Fibroblast of skin of left biceps (primary cell): ENCODE data around the gene PPP2R3C.
"Not testable (repeated sequence)": the region's sequence is repeated elsewhere in the genome, so short reads cannot be mapped to it uniquely, and the experiment has no call there.

Experiments used
- DNase-seq, 2 experiments: peaks; one replicate each; pipeline ENCODE4 v3.0.0-alpha.2; 2013; ENCODE audit warnings: low read depth in 2 of 2

PPP2R3C gene

DNA sequence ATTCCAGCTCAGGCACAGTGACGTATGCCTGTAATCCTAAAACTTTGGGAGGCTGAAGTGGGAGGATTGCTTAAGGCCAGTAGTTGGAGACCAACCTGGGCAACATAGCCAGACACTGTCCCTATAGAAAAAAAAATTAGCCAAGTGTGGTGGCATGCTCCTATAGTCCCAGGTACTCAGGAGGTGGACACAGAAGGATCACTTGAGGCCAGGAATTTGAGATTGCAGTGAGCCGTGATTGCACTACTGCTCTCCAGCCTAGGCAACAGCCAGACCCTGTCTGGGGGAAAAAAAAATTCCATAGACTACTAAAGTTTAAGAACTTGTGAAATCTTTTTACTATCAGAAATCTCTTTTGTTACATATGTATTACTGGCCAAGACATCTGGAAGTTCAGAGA, 69.2 kb downstream of the PPP2R3C start:
- DNase-seq: no peak

DNA sequence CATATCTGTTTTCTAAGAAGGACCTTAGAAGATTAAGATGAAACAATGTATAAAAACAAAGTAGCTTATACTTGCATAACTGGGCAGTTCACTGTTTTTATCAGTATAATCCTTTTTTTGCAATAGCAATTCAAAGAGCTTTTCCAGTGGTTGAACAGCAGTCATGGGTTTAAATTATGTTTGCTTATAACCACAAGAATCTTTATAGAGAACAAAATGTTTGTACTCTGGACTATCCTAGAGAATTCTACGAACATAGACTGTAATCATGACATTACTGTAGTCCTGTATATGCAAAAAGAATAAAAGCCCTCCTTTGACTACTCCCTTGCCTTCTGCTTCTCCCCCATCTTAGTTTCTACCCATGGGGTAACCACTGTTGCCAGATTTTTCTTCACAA, 70.0 kb downstream of the PPP2R3C start:
- DNase-seq: no peak

DNA sequence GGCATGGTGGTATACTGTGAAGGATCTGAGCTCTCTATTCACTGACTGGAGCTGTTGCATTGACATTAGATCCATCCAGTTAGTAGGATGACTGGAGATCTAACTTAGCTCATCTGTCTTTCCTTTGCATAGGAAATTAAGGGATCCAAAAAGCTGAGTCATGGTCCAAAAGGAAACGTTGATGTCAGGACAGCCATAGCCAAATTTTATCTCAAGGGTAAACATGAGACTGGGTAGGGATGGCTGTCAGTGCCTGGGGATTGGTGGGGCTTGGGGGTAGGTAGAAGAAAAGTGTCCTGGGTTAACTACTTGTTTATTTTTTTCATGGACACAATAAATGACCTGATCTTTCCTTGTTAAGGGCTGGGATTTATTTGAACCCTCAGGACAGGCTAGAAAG, 71.1 kb downstream of the PPP2R3C start:
- DNase-seq: peak in 1 of 2 experiments; percentile 21

DNA sequence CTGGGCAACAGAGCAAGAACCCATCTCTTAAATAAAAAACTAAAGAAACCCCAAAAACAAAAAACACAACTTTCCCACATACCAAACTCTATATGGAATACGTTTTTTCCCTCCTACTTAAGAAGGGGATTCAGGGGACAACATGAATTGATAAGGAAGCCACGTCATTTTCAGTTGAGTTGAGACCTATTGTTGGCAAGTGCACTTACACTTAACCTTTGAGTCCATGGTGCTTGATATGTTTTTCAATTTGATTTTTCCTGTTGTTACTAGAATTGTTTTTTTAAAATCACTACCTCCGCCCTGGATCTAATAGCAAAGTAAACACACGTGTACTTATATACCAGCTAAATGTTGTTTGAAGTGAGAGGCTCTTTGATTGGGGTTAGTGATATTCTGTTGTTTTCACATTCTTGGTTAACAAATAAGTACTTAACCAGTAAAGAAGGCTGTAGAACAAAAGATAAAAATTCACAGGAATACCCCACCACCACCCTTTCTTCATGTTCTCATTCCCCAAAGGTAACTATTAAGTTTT, 73.7 kb downstream of the PPP2R3C start:
- DNase-seq: no peak

DNA sequence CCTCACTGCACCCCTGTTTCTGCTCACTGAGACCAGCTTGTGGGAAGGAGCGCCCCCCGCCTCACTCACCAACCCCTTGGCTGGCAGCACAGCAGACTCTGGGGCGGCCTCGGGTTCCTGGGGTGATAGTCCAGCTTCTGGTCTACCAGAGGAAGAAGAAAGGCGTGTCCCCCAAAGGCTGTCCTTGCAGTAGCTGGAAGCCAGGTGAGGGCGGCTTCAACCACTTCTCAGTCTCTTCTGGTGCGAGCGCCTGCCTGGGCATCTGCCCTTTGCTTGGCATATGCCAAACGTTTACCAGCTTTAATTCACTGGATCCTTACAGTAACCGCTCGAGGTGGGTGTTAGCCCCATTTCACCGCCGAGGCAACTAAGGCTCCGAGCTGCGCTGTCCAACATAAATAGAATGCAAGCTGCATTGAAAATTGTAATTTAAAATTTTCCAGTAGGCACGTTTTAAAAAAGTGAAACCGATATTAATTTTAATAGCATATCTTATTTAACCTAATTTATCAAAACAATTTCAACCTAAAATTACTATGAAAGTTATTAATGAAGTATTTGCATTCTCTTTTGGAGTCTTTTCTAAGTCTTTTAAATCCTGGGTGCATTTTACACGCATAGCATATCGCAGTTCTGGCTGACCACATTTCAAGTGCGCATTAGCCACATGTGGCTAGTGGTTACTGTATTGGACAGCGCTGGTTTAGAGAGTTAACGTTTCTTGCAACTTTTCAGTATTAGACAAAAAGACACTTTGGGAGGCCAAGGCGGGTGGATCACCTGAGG, 74.8 kb downstream of the PPP2R3C start:
- DNase-seq: no peak

DNA sequence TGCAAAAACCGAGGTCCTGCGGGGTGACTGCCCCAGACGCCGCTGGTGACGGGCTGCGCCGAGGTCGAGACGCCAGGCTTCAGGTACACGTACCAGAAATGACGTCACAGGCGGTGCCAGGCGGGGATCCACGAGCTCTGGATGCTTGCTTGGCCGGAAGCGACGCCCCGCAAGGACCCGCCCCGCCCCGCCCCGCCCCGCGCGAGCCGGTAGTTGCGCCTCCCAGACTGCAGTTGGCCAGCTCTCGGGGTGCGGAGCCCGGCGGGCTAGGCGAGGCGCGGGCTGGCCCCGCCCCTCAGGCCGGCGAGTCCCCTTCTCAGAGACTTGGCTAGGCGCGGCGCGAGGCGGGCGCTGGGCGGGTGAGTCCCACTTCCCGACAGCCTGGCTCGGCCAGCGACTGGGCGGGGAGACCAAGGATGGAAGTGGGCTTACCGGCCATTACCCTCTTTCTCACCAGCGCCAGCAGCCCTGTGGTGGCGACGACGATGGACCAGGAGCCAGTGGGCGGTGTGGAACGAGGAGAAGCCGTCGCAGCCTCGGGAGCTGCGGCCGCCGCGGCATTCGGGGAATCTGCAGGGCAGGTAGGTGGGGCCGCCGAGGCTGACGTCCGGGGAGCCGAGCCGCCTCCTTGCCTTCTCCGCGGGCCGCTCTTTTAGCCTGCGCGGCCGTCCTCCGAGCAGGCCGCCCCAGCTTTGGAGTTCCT, 75.6 kb downstream of the PPP2R3C start, which contains the start of gene FAM177A1:
Gene FAM177A1 (plus strand): TSS at position 225 of the 703 bp plus-strand sequence. CDS start 192 bp downstream, at position 417.
- peak; percentile 84 to 90 for DNase-seq

DNA sequence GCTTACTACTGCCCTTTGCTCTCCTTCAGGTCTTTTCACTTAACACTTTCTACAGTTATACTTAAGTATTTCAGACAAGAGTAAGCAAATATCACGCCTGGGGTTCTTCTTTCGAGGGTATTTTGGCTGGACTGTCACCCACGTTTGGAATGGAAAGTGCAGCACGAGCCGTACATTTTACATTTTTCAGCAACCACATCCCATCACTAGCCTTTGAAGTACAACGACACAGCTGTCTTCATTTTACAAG, 76.1 kb downstream of the PPP2R3C start:
- peak in 1 of 2 experiments; percentile 6 for DNase-seq

DNA sequence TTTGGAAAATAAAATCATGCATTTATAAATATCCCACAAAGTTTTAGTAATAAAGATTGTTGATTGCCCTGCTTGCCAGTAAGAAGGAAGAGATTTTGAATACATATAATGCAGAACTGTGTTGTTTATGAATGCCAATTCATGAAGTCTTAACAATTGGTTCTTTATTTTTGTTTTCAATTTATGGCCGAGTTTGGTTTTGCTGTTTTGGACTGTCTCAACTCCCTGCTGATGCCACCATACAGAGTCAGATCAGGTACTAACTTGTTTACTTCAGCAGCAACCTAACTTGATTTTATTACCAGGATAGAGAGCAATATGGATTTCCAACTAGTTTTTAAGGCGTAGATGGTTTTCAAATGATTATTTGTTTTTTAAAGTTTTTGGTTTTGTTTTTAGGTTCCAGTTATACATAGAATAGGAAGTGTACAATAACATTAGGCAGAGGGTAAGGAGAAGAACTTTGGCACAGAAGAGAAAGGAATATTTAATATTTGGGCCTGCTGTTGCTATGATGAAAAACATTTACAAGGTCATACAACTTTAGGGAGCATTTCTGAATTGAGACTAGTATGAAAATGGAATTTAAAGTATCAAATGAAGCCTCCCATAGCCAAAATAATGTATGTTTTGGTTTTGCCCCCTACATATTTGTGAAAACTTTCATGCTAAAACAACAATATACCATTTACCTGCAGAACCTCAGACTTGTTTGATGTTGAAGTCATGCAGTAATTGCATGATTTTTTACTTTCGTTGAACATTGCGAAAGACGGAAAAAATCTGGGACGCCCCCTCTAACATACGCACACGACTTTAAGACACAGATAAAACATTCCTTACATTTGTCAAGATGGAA, 76.6 kb downstream of the PPP2R3C start:
- DNase-seq: no peak

DNA sequence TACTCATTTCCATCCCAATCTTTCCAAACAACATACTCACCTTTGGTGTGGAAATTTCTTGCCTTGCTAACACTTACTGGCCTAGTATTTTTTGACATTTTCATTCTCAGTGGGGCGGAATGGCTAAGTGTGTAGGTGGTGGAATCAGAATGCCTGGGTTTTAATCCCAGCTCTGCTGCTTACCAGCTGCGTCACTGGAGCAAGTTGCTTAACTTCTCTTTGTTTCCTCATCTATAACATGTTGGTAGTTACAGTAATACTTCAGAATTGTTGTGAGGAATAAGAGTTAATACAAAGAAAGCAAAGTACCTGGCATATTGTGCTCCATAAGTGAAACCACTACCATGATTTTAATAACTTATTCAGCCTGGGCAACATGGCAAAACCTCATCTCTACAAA, 78.7 kb downstream of the PPP2R3C start:
- DNase-seq: no peak

DNA sequence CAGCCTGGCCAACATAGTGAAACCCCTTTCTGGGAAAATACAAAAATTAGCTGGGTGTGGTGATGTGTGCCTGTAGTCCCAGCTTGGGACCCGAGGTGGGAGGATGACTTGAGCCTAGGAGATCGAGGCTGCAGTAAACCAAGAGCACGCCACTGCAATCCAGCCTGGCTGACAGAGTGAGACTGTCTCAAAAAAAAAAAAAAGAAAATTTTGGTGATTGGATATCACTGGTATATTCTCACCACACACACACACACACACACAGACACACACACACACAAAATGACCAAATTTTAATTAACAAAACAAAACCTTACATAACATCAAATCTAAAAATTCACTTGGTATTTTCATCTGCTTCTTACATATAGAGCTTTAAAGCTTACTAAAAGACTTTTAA, 79.2 kb downstream of the PPP2R3C start:
- no peak for DNase-seq

DNA sequence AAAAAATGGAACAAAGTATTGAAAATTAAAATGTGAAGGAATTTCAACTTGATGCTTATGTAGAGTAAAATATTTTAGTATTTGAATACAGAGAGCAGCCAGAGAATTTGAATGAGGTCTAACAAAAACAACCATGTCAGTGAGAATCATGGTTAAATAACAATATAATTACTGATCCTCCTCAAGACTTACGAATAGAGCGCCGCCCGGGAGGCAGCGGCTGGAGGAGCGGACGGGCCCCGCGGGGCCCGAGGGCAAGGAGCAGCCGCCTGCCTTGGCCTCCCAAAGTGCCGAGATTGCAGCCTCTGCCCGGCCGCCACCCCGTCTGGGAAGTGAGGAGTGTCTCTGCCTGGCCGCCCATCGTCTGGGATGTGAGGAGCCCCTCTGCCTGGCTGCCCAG, 83.5 kb downstream of the PPP2R3C start:
- DNase-seq: not testable (repeated sequence)
